Measurements from ENCODE around the gene ATP8A2. TPM values are rescaled to one million over a fixed set of nuclear protein-coding genes. Genes with fewer than 3 reads are reported as not detected.

Gene ATP8A2
- polyA plus RNA-seq, 1 donor from 2014 or later: 11.9 TPM

DNA sequence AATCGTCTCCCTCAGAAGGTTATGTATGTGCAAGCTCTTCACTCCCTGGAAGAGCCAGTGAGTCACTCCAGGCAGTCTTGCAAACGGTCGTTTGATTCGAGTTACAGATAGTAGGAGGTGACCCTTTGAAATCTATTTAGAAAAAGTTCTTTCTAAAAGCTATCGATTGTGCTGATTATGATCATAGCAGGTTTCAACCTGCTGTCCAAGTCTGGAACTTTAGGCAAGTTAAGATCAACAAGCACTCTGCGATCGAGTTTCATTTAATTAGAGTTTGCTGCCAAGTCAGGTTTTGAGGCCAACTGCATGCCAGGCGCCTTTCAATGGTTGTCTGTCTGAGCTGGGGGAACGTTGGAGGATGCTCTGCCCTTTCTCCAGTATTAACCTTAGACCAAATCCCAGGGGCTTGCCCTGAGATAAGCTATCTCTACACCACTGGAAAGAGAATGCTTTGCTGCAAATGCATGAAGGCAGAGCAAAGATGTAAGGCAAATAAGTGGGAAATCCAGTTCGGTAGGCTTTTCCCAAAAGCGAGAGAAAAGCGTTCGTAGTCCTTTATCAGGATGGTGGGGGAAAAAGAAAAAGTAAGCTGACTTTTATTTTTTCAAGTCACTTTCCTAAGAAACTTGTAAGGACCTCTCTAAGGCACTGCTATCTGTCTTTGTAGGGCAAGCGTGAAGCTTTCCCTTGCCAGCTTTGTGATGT lies 287.5 kb downstream of the ATP8A2 start:
- Histone ChIP-seq H3K9ac (ENCODE audit: low read length) (no peak overlapping the region), H3K27me3 (ENCODE audit: insufficient read depth, low read depth, low read length) (no peaks in the 10 kb centered on the region), H3F3A (ENCODE audit: insufficient read depth, low read length, poor library complexity, severe bottlenecking) (no peaks in the 10 kb centered on the region), H3K4me3 (ENCODE audit: low read length) (no peak overlapping the region), H3K27ac (ENCODE audit: low read length) (no peak overlapping the region), H3K9me2 (ENCODE audit: insufficient read depth, low read length) (no peaks in the 10 kb centered on the region), H3K9me3 (ENCODE audit: low read length) (no peaks in the 10 kb centered on the region), H3K36me3 (ENCODE audit: insufficient read depth, low read length) (no peaks in the 10 kb centered on the region), H2AFZ (ENCODE audit: low read depth, low read length) (no peak overlapping the region), H4K20me1 (ENCODE audit: insufficient read depth) (no peaks in the 10 kb centered on the region), H3K79me2 (replicated peaks; ENCODE audit: insufficient read depth, low read length) (no peaks in the 10 kb centered on the region), H3K4me2 (ENCODE audit: low read length) (no peak overlapping the region)
- TF ChIP-seq TAF1 (IDR thresholded peaks at IDR 0.05; ENCODE audit: low read depth): no peak
- no peak for TF ChIP-seq RAD21 (conservative IDR thresholded peaks at IDR 0.05)

DNA sequence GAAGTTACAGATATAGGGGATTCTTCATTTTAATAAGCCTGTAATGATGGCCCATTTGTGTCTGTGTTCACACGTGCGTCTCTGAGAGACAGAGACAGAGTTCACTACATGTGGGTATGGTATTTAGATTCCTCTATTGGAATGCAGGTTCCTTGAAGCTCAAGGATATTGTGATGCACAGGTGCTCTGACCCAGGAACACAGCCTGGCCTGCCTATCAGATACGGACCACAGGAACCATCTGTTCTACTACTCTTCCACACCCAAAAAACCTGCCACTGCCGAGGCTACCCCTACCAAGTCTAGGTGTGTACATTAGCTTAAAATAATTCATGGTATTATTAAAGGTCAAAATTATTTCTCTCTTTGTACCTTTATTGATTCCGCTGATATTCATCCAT lies 289.2 kb downstream of the ATP8A2 start:
- H3K4me2 ChIP-seq (ENCODE audit: low read length): no peak overlapping the region
- H3K79me2 ChIP-seq (replicated peaks; ENCODE audit: insufficient read depth, low read length): no peaks in the 10 kb centered on the region
- H4K20me1 ChIP-seq (ENCODE audit: insufficient read depth): no peaks in the 10 kb centered on the region
- H3K27ac ChIP-seq (ENCODE audit: low read length): no peak overlapping the region
- no peak overlapping the region for H2AFZ ChIP-seq (ENCODE audit: low read depth, low read length)
- no peak overlapping the region for H3K4me3 ChIP-seq (ENCODE audit: low read length)
- no peaks in the 10 kb centered on the region for H3K9me3 ChIP-seq (ENCODE audit: low read length)
- H3K27me3 ChIP-seq (ENCODE audit: insufficient read depth, low read depth, low read length): no peaks in the 10 kb centered on the region
- no peaks in the 10 kb centered on the region for H3K36me3 ChIP-seq (ENCODE audit: insufficient read depth, low read length)
- H3K9ac ChIP-seq (ENCODE audit: low read length): no peak overlapping the region
- no peaks in the 10 kb centered on the region for H3F3A ChIP-seq (ENCODE audit: insufficient read depth, low read length, poor library complexity, severe bottlenecking)
- no peaks in the 10 kb centered on the region for H3K9me2 ChIP-seq (ENCODE audit: insufficient read depth, low read length)
- TF ChIP-seq POLR2AphosphoS5 (IDR thresholded peaks at IDR 0.05): no peak
- TF ChIP-seq MXI1 (conservative IDR thresholded peaks at IDR 0.05; ENCODE audit: poor library complexity, severe bottlenecking): no peak
- no peak for TF ChIP-seq EZH2 (IDR thresholded peaks at IDR 0.05; ENCODE audit: borderline replicate concordance, insufficient read depth, low read length, poor library complexity, severe bottlenecking)
- TF ChIP-seq, protein P1, sequence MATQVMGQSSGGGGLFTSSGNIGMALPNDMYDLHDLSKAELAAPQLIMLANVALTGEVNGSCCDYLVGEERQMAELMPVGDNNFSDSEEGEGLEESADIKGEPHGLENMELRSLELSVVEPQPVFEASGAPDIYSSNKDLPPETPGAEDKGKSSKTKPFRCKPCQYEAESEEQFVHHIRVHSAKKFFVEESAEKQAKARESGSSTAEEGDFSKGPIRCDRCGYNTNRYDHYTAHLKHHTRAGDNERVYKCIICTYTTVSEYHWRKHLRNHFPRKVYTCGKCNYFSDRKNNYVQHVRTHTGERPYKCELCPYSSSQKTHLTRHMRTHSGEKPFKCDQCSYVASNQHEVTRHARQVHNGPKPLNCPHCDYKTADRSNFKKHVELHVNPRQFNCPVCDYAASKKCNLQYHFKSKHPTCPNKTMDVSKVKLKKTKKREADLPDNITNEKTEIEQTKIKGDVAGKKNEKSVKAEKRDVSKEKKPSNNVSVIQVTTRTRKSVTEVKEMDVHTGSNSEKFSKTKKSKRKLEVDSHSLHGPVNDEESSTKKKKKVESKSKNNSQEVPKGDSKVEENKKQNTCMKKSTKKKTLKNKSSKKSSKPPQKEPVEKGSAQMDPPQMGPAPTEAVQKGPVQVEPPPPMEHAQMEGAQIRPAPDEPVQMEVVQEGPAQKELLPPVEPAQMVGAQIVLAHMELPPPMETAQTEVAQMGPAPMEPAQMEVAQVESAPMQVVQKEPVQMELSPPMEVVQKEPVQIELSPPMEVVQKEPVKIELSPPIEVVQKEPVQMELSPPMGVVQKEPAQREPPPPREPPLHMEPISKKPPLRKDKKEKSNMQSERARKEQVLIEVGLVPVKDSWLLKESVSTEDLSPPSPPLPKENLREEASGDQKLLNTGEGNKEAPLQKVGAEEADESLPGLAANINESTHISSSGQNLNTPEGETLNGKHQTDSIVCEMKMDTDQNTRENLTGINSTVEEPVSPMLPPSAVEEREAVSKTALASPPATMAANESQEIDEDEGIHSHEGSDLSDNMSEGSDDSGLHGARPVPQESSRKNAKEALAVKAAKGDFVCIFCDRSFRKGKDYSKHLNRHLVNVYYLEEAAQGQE (IDR thresholded peaks at IDR 0.05; ENCODE audit: borderline replicate concordance): no peak
- no peak for TF ChIP-seq RAD21 (conservative IDR thresholded peaks at IDR 0.05)
- no peak for TF ChIP-seq SMC3 (conservative IDR thresholded peaks at IDR 0.05; ENCODE audit: poor library complexity)
- TF ChIP-seq, protein P2, sequence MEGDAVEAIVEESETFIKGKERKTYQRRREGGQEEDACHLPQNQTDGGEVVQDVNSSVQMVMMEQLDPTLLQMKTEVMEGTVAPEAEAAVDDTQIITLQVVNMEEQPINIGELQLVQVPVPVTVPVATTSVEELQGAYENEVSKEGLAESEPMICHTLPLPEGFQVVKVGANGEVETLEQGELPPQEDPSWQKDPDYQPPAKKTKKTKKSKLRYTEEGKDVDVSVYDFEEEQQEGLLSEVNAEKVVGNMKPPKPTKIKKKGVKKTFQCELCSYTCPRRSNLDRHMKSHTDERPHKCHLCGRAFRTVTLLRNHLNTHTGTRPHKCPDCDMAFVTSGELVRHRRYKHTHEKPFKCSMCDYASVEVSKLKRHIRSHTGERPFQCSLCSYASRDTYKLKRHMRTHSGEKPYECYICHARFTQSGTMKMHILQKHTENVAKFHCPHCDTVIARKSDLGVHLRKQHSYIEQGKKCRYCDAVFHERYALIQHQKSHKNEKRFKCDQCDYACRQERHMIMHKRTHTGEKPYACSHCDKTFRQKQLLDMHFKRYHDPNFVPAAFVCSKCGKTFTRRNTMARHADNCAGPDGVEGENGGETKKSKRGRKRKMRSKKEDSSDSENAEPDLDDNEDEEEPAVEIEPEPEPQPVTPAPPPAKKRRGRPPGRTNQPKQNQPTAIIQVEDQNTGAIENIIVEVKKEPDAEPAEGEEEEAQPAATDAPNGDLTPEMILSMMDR (IDR thresholded peaks at IDR 0.05; ENCODE audit: poor library complexity, severe bottlenecking): no peak
- no peak for TF ChIP-seq EP300 (conservative IDR thresholded peaks at IDR 0.05; ENCODE audit: poor library complexity, severe bottlenecking)
- no peak for TF ChIP-seq TAF1 (IDR thresholded peaks at IDR 0.05; ENCODE audit: low read depth)
